PC-9 (cell line): Measurements from ENCODE around the gene DCLRE1C.

Experiments used
- CTCF ChIP-seq: fragments of 200-600 bp; sonication (generic); conservative IDR thresholded peaks from 2 replicates; pipeline ENCODE4 v1.6.1; 2017; ENCODE audit warnings: mixed run types, antibody characterized with exemption, mild to moderate bottlenecking, moderate library complexity
- EZH2 ChIP-seq: fragments of 200-600 bp; sonication (generic); IDR thresholded peaks from 2 replicates; pipeline ENCODE4 v1.8.0; 2017; ENCODE audit warnings: antibody characterized with exemption, low read depth

DNA sequence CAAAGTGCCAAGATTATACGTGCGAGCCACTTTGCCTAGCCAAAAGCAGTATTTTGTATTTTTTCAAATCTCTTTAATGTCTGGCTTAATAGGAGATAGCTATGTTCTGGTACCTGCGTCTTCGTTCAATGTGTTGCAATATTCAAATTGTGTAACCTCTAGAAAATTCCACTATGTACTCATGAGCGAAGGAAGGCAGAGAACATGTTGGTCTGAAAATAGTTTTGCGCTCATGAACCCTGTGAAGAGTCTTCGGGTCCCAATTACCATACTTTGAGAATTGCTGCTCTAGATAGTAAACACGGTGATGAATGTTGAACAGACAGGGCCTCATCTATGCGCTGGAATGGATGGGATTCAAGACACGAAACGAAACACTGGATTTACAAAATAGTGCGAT, 78.0 kb downstream of the DCLRE1C start:
- TF ChIP-seq CTCF (no peak), EZH2 (no peak)
